22Rv1 (cell line): Measurements from ENCODE around the gene CNKSR3.

Experiments used
- ZFX ChIP-seq: fragments of 450-650 bp; IDR thresholded peaks from 2 replicates; pipeline ENCODE4 v1.6.1; 2017; ENCODE audit warnings: antibody characterized with exemption, borderline replicate concordance
- TF ChIP-seq, protein P1 (sequence below): fragments of 450-650 bp; IDR thresholded peaks from 2 replicates; pipeline ENCODE4 v1.5.1; 2017; ENCODE audit warnings: mild to moderate bottlenecking

DNA sequence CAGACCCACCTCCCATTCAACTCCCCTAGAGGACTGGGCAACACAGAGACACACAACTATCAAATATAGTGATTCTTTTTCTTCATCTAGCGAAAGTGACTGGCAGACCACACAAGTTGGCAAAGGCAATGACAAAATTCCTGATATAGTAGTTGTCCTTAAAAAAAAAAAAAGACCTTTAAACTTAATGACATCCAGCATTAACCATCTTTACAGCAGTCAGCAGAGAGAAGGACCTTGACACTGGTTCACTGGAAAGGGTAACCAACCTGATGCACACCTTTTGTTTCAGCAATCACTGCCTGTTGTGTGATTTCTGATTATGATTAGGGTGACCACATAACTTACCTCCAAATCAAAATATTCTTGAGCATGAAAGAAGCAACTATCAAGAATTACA lies 1.7 kb upstream of the CNKSR3 start:
- TF ChIP-seq, protein P1, sequence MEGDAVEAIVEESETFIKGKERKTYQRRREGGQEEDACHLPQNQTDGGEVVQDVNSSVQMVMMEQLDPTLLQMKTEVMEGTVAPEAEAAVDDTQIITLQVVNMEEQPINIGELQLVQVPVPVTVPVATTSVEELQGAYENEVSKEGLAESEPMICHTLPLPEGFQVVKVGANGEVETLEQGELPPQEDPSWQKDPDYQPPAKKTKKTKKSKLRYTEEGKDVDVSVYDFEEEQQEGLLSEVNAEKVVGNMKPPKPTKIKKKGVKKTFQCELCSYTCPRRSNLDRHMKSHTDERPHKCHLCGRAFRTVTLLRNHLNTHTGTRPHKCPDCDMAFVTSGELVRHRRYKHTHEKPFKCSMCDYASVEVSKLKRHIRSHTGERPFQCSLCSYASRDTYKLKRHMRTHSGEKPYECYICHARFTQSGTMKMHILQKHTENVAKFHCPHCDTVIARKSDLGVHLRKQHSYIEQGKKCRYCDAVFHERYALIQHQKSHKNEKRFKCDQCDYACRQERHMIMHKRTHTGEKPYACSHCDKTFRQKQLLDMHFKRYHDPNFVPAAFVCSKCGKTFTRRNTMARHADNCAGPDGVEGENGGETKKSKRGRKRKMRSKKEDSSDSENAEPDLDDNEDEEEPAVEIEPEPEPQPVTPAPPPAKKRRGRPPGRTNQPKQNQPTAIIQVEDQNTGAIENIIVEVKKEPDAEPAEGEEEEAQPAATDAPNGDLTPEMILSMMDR = no peak
- no peak for TF ChIP-seq ZFX
